GM18858 (cell line): ENCODE measurements around the gene NXPE4.
"Not testable (repeated sequence)": the region's sequence is repeated elsewhere in the genome, so short reads cannot be mapped to it uniquely, and the experiment has no call there.

Experiments used
- ATAC-seq: cut with Tn5 transposase; IDR thresholded peaks from one replicate; pipeline ENCODE4 v1.9.1; 2021; ENCODE audit not compliant: unreplicated experiment

The NXPE4 gene

GRCh38 chr11:114595571-114595970 lies at the start of gene NXPE4:
Gene NXPE4, minus strand, starts transcription at chr11:114595786. Its CDS starts 1,027 bp downstream, at chr11:114594759.
- ATAC-seq, result no peak

DNA sequence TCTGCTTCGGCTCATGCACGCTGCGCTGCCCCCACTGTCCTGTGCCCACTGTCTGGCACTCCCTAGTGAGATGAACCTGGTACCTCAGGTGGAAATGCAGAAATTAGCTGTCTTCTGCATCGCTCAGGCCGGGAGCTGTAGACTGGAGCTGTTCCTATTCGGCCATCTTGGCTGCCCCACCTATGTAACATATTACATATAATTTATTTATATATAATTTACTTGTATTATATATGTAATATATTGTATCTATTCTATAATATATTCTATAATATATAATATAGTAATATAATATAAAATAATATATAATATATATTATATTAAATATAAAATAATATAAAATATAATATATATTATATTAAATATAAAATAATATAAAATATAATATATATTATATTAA lies 43.9 kb upstream of the NXPE4 start:
- not testable (repeated sequence) for ATAC-seq

DNA sequence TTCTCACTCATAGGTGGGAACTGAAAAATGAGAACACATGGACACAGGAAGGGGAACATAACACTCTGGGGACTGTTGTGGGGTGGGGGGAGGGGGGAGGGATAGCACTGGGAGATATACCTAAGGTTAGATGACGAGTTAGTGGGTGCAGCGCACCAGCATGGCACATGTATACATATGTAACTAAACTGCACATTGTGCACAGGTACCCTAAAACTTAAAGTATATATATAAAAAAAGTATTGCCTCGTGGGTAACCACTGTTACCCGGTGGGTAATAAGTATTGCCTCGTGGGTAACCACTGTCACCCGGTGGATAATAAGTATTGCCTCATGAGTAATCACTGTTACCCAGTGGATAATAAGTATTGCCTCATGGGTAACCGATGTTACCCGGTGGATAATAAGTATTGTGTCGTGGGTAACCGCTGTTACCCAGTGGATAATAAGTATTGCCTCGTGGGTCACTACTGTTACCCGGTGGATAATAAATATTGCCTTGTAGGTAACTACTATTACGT lies 35.9 kb upstream of the NXPE4 start:
- ATAC-seq, result not testable (repeated sequence)

DNA sequence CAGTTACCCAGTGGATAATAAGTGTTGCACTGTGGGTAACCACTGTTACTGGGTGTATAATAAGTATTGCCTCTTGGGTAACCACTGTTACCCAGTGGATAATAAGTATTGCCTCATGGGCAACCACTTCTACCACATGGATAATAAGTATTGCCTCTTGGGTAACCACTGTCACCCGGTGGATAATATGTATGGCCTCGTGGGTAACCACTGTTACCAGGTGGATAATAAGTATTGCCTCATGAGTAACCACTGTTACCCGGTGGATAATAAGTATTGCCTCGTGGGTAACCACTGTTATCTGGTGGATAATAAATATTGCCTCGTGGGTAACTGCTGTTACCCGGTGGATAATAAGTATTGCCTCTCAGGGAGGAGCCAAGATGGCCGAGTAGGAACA lies 29.7 kb upstream of the NXPE4 start:
- ATAC-seq, result no peak

- no peak for ATAC-seq
Measured at GRCh38 chr11:114624455-114625207, 29.0 kb upstream of the NXPE4 start.

DNA sequence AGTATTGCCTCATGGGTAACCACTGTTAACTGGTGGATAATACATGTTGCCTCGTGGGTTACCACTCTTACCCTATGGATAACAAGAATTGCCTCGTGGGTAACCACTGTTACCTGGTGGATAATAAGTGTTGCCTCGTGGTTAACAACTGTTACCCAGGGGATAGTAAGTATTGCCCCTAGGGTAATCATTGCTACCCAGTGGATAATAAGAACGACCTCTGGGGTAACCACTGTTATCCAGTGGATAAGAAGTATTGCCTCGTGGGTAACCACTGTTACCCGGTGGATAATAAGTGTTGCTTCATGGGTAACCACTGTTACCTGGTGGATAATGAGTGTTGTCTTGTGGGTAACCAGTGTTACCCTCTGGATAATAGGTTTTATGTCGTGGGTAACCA lies 28.1 kb upstream of the NXPE4 start:
- ATAC-seq, result no peak

DNA sequence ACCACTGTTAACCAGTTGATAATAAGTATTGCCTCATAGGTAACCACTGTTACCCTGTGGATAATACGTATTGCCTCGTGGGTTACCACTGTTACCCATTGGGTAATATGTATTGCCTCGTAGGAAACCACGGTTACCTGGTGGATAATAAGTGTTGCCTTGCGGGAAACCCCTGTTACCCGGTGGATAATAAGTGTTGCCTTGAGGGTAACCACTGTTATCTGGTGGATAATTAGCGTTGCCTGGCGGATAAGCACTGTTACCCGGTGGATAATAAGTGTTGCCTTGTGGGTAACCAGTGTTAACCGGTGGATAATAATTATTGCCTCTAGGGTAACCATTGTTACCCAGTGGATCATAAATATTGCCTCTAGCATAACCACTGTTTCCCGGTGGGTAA lies 27.3 kb upstream of the NXPE4 start:
- ATAC-seq, result no peak

GRCh38 chr11:114621950-114622809 lies 26.6 kb upstream of the NXPE4 start:
- ATAC-seq, result no peak

DNA sequence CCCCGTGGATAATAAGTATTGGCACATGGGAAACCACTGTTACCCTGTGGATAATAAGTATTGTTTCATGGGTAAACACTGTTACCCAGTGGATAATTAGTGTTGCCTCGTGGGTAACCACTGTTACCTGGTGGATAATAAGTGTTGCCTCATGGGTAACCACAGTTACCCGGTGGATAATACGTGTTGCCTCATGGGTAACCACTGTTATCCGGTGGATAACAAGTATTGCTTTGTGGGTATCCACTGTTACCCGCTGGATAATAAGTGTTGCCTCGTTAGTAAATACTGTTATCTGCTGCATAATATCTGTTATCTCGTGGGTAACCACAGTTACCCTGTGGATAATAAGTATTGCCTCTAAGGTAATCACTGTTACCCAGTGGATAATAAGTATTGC lies 25.5 kb upstream of the NXPE4 start:
- ATAC-seq, result no peak

GRCh38 chr11:114619659-114620173 lies 24.1 kb upstream of the NXPE4 start:
- ATAC-seq, result no peak

DNA sequence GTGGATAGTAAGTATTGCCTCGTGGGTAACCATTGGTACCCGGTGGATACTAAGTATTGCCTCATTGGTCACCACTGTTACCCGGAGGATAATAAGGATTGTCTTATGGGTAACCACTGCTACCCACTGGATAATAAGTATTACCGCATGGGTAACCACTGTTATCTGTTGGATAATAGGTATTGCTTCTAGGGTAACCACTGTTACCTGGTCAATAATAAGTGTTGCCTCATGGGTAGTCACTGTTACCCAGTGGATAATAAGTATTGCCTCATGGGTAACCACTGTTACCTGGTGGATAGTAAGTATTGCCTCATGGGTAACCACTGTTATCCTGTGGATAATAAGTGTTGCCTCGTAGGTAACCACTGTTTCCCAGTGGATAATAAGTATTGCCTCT lies 22.6 kb upstream of the NXPE4 start:
- ATAC-seq, result no peak

DNA sequence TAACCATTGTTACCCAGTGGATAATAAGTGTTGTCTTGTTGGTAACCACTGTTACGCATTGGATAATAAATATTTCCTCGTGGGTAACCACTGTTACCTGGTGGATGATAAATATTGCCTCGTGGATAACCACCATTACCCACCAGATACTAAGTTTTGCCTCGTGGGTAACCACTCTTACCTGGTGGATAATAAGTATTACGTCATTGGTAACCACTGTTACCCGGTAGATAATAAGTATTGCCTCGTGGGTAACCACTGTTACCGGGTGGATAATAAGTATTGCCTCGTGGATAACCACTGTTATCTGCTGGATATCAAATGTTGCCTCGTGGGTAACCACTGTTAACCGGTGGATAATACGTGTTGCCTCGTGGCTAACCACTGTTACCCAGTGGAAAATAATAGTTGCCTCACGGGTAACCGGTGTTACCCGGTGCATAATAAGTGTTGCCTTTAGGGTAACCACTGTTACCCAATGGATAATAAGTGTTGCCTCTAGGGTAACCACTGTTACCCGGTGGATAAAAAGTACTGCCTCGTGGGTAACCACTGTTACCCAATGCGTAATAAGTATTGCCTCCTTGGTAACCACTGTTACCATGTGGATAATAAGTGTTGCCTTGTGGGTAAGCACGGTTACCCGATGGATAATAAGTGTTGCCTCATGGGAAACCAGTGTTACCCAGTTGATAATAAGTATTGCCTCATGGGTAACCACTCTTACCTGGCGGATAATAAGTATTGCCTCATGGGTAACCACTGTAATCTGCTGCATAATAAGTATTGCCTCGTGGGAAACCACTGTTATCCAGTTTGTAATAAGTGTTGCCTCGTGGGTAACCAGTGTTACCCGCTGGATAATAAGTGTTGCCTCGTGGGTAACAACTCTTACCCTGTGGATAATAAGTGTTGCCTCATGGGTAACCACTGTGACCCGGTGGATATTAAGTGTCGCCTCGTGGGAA lies 21.9 kb upstream of the NXPE4 start:
- ATAC-seq, result no peak

DNA sequence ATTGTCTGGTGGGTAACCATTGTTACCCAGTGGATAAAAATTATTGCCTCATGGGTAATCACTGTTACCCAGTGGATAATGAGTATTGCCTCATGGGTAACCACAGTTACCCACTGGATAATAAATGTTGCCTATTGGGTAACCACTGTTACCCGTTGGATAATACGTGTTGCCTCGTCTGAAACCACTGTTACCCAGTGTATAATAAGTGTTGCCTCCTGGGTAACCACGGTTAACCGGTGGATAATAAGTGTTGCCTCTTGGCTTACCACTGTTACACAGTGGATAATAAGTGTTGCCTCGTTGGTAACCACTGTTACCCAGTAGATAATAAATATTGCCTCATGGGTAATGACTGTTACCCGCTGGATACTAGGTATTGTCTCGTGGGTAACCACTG lies 20.9 kb upstream of the NXPE4 start:
- no peak for ATAC-seq

GRCh38 chr11:114615448-114616361 lies 20.1 kb upstream of the NXPE4 start:
- no peak for ATAC-seq

- ATAC-seq, result no peak
Measured at GRCh38 chr11:114614127-114614720, 18.6 kb upstream of the NXPE4 start.

- ATAC-seq, result not testable (repeated sequence)
Measured at GRCh38 chr11:114613094-114613493, 17.5 kb upstream of the NXPE4 start.

GRCh38 chr11:114612686-114613085 lies 17.1 kb upstream of the NXPE4 start:
- no peak for ATAC-seq

DNA sequence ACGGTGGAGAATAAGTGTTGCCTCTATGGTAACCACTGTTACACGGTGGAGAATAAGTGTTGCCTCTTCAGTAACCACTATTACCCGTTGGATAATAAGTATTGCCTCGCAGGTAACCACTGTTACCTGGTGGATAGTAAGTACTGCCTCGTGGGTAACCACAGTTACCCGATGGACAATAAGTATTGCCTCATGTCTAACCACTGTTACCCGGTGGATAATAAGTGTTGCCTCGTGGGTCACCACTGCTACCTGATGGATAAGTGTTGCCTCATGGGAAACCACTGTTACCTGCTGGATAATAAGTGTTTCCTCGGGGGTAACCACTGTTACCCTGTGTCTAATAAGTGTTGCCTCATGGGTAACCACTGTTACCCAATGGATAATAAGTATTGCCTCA lies 16.6 kb upstream of the NXPE4 start:
- not testable (repeated sequence) for ATAC-seq
